HG03469 (cell line): ENCODE data around the gene SLC13A2.

ENCODE experiments used
- ATAC-seq: cut with Tn5 transposase; IDR thresholded peaks from one replicate; pipeline ENCODE4 v1.9.1; 2021; ENCODE audit warnings: mild to moderate bottlenecking, moderate library complexity, moderate number of reproducible peaks; ENCODE audit not compliant: unreplicated experiment

SLC13A2 gene

DNA sequence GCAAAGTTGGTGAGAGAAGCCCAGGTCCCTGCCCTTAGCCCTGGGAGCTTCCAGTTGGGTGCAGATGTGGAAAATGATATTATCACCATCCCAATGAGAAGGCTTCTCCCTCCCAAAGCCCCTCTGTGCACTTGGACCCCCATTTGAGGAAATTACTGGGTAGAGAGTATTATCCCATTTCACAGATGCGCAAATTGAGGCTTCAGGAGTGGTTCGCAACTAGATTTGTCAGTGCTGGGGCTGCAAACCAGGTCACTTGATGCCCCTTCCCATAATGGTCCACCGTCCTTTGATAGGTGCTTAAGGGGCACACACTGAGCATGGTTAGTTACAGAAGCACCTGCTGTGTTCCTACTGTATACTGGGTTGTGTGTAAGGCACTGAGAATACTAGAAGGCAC, 18.4 kb downstream of the SLC13A2 start:
- ATAC-seq: no peak

DNA sequence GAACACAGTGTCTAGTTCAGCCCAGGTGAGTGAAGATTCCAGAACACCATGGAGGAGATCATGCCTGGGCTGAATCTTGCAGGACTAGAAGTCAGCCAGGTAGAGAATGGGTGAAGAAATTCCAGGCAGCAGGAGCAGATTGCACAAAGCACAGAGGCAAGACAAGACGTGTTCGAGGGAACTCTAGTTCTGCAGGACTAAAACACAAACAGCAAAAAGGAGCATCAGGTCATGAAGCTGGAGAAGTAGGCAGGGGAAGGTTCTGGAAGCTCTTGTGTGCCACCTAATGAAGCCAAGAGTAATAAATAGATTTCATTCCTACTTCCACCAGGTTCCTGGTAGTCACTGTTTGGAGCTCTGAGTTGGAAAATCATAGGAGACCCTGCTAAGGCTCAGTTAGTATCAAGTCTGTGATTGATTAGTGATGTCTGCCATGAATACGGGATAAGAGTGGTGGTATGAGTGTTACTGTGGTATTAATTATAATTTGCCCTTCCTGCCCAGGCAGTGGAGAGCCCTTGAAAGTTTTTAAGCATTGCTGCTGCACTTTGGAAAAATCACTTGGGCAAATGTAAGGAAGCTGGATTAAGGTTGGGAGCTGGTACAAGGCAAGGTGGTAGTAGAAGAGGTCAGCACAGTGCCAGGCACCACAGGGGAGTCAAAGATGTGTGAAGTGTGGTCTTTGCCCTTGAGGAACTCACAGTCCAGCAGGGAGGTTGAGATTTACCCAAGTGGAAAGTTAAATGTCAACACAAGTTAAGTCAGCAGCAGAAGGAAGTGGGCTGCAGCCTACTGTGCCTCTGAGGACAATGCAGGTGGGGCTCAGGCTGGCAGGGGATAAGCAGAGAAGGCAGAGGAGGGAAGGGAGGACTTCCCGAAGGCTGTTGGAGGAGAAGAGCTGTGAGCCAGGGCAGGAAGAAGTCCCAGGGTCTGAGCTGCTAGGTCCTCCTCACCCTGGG, 19.2 kb downstream of the SLC13A2 start:
- no peak for ATAC-seq

DNA sequence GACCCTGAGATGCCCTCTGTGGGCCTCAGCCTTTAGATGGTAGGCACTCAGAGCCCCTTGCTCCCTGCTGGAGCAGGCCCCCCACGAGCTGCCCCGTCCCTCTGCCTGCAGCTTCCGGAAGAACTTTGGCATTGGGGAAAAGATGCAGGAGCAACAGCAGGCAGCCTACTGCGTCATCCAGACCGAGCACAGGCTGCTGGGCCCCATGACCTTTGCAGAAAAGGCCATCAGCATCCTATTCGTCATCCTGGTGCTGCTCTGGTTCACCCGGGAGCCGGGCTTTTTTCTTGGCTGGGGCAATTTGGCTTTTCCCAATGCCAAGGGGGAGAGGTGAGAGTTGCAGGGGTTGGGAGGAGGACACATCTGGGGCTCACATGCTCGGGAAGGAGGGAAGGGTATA, 20.0 kb downstream of the SLC13A2 start:
- no peak for ATAC-seq

DNA sequence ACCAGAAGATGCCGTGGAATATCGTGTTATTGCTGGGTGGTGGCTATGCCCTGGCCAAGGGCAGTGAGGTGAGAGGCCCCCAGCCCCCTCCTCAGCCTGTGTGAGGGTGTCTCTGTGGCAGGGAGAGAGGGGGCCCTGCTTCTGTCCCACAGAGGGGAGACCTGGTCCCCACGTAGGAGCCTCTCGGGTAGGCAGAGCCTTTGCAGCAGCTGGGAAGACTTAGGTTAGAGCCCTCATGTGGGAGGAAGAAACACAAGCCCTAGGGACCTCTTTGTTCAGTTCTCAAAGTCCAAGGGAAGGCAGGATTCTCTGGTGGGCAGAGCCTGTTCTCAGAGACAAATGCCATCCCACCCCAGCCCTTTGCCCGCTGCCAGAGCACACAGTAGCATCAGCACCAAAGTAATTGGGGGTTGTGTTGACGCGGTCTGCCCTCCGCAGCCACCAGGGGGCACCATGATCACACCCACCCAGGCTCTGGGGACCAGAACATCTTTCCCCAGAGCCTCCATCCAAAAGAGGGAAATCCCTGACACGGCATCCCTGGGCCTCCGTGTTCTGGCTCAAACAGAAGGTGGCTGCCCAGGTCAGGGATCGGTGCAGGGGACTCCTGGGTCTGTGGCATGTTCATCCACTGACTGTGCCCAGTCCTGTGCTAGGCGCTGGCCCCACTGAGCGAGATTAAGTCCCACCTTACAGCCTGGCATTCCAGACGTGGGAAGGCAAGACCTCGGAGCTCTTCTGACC, 21.2 kb downstream of the SLC13A2 start:
- ATAC-seq: no peak

DNA sequence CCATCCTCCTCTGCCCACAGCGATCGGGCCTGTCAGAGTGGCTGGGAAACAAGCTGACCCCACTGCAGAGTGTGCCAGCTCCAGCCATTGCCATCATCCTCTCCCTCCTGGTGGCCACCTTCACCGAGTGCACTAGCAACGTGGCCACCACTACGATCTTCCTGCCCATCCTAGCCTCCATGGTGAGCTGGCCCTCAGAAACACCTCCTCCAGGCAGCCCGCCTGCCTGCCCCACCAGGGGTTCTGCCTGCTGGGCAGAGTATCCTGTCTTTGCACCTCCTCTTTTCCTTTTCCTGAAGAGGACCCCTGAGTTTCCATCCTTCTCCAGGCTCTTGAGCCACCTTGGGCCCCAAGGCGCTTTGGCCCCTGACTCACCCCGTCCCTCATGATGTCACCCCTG, 22.2 kb downstream of the SLC13A2 start:
- ATAC-seq: no peak

DNA sequence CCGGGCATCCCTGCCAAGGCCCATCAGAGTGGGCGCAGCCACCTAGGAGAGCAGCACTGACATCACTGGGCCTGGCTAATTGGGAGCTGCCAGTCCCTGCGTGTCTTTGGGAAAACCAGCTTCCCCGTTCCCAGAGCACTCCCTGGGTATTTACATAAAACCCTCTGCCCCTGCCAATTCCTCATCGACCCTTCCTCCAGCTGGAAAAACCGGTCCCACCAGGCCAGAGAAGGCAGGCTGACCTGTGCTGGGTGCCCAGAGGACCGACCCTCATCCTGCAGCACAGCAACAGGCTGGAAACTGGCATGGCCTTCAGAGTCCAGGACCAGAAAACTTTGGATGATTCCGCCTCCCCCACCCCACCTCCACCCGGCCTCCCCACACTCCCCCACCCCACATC, 24.5 kb downstream of the SLC13A2 start:
- no peak for ATAC-seq

DNA sequence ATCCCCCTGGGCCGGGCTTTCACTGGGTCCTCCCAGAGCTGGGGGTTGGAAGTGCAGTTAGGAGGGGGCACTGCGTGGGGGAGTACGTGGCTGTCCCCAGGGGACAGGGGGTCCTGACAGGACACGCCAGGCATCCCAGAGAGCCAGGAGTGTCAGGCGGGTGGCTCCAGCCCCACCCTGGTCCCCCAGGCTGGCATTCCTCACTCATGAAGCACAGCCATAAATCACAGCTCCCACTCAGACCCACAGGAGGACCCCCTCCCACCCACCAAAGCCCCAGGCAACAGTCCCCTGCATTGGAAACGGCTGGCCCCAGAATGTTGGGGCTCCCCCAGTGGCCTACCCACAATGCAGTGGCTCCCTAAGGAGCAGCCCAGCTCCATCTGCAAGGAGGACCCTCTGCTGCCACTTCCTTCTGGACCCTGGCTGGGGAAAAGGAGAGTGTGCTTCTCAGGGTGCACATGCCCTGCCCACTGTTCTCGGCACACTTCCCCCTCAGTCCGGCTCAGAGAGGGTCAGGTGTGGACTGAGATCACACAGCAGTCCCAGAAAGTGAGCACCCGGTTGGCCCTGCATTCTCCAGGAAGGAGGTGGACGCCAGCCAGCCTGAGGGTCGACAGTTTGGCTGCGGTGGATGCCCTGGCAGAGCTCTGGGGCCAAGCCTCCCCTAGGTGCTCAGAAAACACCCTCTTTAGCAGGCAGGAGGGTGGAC, 25.4 kb downstream of the SLC13A2 start:
- ATAC-seq: no peak

DNA sequence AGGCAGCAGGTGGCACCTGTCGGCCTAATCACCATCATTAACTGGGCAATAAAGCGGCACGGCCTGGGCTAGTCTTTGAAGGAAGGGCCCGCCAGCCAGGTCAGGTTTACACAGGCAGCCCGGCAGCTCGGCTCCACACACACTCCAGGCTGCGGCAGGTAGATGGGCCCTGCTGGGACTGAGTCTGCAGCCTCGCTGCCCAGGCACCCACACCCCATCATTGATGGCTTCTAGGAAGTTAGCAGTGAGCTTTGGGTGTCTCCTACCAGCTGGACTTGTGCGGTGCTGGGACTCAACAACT, 25.9 kb downstream of the SLC13A2 start:
- no peak for ATAC-seq

DNA sequence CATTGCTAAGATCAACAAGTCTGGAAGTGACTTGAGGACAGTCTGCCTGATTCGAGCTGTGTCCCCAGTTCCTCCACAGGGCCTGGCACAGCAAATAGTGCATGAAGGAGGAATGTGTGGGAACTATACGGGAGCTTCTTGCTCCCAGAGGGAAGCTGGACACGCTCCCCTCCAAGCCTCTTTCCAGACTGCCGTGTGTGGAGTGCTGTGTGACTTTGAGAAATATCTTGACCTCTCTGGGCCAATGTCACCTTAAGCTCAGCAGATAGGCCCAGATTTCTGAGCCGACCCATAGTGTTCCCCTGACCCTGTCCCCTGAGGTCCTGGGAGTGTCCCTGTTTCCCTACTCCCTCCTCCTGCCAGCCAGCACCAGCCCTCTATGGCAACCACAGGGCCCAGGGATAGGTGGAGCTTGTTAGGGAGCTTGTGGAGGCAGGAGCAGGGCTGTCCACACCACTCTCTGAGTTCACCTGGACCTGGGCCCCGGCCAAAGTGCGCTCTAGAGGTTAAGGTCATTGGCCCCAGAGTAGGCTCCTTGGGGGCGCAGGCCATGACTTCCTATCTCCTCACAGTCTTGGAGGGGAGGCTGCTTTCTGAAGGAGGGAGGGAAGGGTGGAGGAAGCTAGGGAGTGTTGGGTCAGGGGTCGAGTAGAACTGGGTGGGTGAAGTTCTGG, 26.4 kb downstream of the SLC13A2 start:
- ATAC-seq: no peak

DNA sequence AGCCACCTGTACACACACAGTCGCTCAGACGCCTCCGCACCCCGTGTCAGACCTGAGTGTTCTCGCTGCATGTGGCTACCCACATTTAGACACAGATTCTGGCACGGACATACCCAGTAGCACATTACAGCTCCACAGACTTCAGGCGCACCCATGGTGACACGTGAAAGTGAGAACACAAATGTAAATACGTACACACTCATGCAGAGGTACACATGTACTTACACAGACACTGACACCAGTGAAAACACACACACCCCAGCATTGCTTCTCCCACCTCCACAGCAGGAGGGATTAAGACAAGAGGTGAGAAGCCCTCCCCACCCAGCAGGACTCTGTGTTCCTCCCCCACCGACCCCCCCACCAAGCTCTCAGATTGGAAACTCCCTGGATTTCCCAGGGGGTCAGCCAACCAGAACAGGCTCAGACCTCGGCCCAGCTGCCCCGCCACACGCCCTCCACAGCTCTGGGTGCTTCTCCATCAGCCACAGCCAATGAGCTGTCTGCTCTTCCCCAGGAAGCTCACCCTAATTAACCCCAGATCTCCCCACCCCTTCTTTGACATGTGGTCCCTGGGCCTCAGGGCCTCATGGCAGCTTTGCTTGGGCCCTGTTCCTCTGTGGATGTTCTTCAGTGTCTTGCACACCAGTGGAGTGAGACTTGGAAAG, 27.4 kb downstream of the SLC13A2 start:
- ATAC-seq: no peak

DNA sequence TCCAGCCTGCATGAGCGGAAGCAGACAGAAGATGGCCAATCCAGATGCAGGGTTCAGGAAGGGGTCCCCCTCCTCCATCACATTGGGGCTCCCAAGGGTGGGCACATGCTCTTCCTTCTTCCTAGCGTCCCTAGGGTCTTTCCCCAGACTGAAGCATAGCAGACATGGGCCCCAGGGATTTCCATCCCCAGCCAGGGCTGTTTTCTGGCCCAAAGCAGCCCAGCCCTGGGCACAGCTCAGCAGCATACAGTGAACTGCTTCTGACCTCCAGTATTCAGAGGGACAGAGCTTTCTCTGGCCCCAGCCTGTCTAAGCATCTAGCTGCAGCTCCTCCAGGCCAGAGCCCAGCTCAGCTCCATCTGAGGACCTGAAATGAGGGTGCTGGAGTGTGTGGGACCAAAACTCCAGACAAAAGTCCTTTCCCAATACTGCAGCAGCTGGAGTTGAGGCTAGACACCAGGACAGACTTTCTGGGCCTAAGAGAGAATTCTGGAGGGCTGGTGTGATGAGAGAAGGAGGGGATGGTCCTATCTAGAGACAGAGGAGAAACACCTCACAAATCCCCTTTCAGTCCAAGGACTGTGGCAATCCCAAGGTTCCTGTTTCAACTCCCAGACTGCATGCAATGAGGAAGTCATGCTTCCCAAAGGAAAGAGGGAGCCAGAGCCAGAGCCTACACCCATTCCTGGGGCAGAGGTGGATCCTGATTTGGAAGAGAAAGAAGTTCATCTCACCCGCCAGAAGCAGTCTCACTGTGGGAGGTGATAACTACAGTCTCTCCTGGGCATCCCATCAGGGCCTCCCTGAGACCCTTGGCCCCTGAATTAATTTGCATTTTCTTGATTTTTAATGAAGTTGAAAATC, 28.2 kb downstream of the SLC13A2 start:
- no peak for ATAC-seq

DNA sequence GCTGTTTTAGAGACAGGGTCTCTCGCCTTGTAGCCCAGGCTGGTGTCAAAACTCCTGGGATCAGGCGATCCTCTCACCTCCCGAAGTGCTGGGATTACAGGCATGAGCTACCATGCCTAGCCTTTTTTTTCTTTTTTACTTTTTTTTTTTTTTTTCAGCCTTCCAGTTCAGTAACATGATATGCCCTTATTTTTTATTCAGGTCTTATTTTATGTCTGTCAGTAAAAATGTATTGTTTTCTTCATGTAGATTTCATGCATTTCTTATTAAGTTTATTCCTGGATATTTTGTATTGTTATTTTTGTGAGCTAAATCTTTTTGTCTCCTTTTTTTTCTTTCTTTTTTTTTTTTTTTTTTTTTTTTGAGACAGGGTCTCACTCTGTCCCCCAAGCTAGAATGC, 30.0 kb downstream of the SLC13A2 start:
- ATAC-seq: no peak

DNA sequence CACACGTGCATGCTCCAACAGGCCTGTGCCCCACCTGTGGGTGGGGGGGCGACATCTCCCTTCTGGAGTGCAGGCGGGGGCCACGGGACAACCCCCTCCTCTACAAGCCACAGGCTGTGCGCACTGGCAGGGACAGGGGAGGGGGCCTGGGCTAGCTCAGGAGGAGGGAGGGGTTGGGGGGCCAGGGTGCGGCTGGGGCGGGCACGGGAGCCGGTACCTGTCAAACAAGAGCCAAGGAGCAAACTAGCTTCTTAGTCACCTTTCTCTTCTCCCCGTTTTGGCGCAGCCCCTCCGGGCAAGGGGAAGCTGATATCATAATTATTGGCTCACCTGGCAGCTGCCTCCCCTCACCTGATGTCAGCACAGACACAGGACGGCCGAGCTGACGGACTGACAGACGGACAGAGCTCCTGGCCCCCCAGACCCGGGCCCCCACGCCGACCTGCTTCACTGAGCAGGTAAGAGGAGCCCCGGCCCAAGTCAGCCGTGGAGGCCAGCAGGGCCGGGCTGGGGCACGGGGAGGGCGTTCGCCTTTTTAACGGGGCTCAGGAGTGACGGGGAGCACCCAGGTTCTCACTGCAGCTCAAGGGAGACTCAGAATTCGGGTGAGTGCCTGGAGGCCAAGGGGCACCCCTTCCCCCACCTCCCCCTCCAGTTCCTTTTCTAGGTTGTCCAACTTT, 32.7 kb downstream of the SLC13A2 start, which contains the start of gene FOXN1:
FOXN1 (plus strand) TSS at position 363 of the 680 bp plus-strand sequence. CDS start 17,622 bp downstream, outside the sequence.
- no peak for ATAC-seq

DNA sequence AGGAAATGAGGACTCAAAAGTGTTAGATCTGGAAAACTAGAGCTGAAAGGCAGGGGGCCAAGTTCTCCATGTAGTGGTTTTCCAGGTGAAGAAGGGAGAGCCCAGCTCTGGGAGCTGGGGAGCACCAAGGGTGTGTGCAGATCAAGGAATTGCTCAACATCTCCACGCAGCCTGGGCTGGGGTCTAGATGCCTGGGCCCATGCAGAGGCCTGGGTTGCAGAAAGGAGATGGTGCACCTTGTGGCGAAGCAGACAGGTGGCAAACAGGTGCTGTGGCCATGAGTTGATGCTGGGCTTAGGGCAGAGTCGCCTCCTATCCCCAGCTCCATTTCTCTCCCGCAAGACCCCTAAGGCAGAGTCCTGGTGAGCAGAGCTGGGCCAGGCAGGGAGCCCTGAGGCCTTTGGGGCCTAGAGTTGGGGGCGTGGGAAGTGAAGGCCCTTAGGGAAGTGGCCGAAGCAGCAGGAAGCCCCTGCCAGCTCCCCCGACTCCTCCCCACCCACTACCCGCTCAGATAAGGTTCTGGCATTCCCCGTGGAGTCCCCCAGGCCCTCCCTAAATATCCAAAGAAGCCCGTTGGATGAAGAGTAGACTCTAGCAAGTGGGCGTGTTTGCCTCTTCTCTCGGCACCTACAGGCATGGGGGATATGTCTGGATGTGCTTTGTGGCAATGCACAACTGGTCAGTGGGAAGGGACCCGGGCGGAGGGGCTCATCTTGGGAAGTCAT, 33.5 kb downstream of the SLC13A2 start:
- ATAC-seq: no peak

DNA sequence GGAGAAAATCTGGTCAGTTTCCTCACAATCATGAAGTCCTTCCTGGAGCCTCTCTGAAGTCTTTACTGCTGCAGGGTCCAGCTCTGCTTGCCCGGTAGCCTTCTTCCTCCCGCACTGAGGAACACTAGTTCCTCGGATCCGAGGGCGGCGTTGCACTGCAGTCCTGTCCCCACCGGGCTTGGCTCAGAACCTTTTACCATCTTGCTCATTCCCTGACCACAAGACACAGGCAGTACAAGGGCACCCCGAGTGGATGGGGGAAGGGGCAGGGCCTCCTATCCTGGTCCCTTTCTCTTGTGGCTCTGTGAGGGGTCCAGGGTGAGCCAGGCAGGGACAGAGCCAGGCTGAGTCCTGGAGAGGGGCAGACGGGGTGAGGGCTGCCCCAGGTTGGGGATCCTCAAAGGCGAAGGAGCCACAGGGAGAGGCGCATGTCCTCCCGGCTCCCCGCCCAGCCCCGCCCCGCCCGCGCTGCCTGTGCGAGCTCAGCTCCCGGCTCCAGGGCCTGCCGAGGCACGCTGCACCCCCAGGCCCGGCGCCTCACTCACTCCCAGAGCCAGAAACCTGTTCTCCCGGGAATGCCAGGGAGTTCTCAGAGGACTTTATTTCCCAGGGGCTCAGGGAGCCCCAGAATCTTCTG, 34.2 kb downstream of the SLC13A2 start:
- no peak for ATAC-seq

DNA sequence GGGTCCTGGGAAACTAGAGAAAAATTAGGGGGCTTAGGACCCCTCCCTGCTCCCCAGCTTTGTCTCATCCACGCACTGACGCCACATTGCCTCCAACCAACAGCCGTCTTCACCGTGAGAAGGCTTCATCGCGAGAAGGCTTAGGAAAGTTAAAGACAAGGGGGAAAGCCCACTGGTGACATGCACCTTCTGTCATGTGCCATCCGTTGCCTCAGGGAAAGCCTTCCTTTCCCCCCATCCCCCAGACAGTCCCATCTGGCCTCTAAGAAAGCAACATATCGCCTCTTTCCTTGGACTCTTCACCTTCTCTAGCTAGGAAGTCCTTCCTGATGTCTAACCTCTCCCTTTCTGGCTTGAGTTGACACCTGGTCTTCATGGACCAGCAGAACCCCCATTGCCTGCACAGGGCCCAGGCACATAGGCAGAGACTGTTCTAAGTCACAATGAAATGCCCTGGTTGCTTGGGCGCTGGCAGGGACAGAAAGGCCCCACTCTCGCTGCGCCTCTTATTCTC, 34.8 kb downstream of the SLC13A2 start:
- no peak for ATAC-seq

DNA sequence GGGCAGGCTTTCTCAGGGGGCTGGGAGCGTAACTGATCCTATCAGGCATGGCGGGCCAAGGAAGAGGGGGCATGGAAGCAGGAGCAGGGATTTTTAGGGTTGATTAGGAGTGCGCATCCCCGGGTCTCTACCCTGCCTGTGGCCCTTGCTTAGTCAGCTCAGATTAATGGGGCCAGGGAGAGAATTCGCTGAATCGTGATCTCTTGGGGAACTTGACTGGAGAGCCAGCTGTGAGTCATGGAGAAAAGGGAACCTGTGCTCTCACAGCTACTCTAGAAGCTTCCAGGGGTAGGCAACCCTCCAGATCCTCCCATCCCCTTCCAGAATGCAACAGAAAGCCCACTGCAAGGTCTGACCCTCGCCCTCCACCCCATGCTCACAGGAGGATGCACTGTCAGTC, 36.3 kb downstream of the SLC13A2 start:
- ATAC-seq: no peak
